ENCODE data around the gene VMAC. TPM values are rescaled to one million over a fixed set of nuclear protein-coding genes. Genes with fewer than 3 reads are reported as not detected.

The VMAC gene
- total RNA-seq, 4 donors from 2014 or later = 2.0 to 10.4 (median 4.6) TPM

- no peak for TF ChIP-seq CTCF (IDR thresholded peaks at IDR 0.05)
- ATAC-seq (ENCODE audit: low FRiP score) (no peak), DNase-seq (ENCODE audit: low spot score) (no peak)
These were observed 35.9 kb downstream of the VMAC start for GRCh38 chr19:5940260-5941208.

GRCh38 chr19:5941673-5942072 lies 37.0 kb downstream of the VMAC start:
- no peak for ATAC-seq (ENCODE audit: low FRiP score)
- DNase-seq (ENCODE audit: low spot score) = no peak
- no peak for TF ChIP-seq CTCF (IDR thresholded peaks at IDR 0.05)

- ATAC-seq (ENCODE audit: low FRiP score) (no peak), DNase-seq (ENCODE audit: low spot score) (no peak)
- TF ChIP-seq CTCF (IDR thresholded peaks at IDR 0.05) = no peak
These were observed 38.4 kb downstream of the VMAC start for GRCh38 chr19:5943045-5943444.

GRCh38 chr19:5943623-5944022 lies 39.0 kb downstream of the VMAC start:
- DNase-seq (ENCODE audit: low spot score) = no peak
- ATAC-seq (ENCODE audit: low FRiP score) = no peak
- no peak for TF ChIP-seq CTCF (IDR thresholded peaks at IDR 0.05)

- no peak for TF ChIP-seq CTCF (IDR thresholded peaks at IDR 0.05)
- DNase-seq (ENCODE audit: low spot score) = no peak
- ATAC-seq (ENCODE audit: low FRiP score) = peak; percentile 62
These were observed 42.8 kb downstream of the VMAC start for GRCh38 chr19:5947435-5947834.

- no peak for TF ChIP-seq CTCF (IDR thresholded peaks at IDR 0.05)
- no peak for DNase-seq (ENCODE audit: low spot score)
- ATAC-seq (ENCODE audit: low FRiP score) = no peak
These were observed 44.3 kb downstream of the VMAC start for GRCh38 chr19:5948752-5949564.
